Nephron (organoid): ENCODE results near the gene HELZ2.

Experiments used
- H3K27ac Mint-ChIP-seq, 3 experiments: 2 replicates each; pipeline ENCODE4 v1.8.0; 2020; ENCODE audit warnings: mixed read lengths in 3 of 3, mild to moderate bottlenecking in 2 of 3, moderate library complexity in 1 of 3
- H3K27me3 Mint-ChIP-seq: 2 replicates; pipeline ENCODE4 v1.8.0; 2021; ENCODE audit warnings: low read depth, mild to moderate bottlenecking, moderate library complexity, mixed read lengths
- H3K36me3 Mint-ChIP-seq: 2 replicates; pipeline ENCODE4 v1.8.0; 2020; ENCODE audit warnings: low read depth, mixed read lengths
- H3K4me1 Mint-ChIP-seq: 2 replicates; pipeline ENCODE4 v1.8.0; 2020; ENCODE audit warnings: mixed read lengths
- H3K4me3 Mint-ChIP-seq, 3 experiments: 2 replicates each; pipeline ENCODE4 v1.8.0; 2020; ENCODE audit warnings: mild to moderate bottlenecking in 3 of 3, mixed read lengths in 3 of 3, moderate library complexity in 2 of 3
- H3K9me3 Mint-ChIP-seq: 2 replicates; pipeline ENCODE4 v1.8.0; 2020; ENCODE audit warnings: mixed read lengths
- TF ChIP-seq, protein P1 (sequence below), 3 experiments: fragments of 200-600 bp; sonication (generic); IDR thresholded peaks; one replicate each; pipeline ENCODE4 v1.5.0; 2021; ENCODE audit warnings: antibody characterized with exemption in 3 of 3; ENCODE audit not compliant: unreplicated experiment in 3 of 3

HELZ2 gene

GRCh38 chr20:63598479-63599395 is 24.7 kb upstream of the HELZ2 start:
- H3K27ac Mint-ChIP-seq, result no peak overlapping the region
- H3K27me3 Mint-ChIP-seq, result no peaks in the 10 kb centered on the region
- TF ChIP-seq, protein P1, sequence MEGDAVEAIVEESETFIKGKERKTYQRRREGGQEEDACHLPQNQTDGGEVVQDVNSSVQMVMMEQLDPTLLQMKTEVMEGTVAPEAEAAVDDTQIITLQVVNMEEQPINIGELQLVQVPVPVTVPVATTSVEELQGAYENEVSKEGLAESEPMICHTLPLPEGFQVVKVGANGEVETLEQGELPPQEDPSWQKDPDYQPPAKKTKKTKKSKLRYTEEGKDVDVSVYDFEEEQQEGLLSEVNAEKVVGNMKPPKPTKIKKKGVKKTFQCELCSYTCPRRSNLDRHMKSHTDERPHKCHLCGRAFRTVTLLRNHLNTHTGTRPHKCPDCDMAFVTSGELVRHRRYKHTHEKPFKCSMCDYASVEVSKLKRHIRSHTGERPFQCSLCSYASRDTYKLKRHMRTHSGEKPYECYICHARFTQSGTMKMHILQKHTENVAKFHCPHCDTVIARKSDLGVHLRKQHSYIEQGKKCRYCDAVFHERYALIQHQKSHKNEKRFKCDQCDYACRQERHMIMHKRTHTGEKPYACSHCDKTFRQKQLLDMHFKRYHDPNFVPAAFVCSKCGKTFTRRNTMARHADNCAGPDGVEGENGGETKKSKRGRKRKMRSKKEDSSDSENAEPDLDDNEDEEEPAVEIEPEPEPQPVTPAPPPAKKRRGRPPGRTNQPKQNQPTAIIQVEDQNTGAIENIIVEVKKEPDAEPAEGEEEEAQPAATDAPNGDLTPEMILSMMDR (IDR thresholded peaks at IDR 0.05; ENCODE audit: unreplicated experiment in 3 of 3), result no peak
- no peak overlapping the region for H3K4me3 Mint-ChIP-seq
- no peaks in the 10 kb centered on the region for H3K4me1 Mint-ChIP-seq
- H3K9me3 Mint-ChIP-seq, result no peaks in the 10 kb centered on the region
- H3K36me3 Mint-ChIP-seq, result peaks cover 35% of the 10 kb centered on the region

GRCh38 chr20:63597651-63598478 is 23.8 kb upstream of the HELZ2 start:
- Mint-ChIP-seq H3K4me3 (no peak overlapping the region), H3K27me3 (no peaks in the 10 kb centered on the region), H3K4me1 (no peaks in the 10 kb centered on the region), H3K36me3 (peaks cover 37% of the 10 kb centered on the region), H3K27ac (no peak overlapping the region), H3K9me3 (no peaks in the 10 kb centered on the region)
- TF ChIP-seq, protein P1 (IDR thresholded peaks at IDR 0.05; ENCODE audit: unreplicated experiment in 3 of 3), result no peak

DNA sequence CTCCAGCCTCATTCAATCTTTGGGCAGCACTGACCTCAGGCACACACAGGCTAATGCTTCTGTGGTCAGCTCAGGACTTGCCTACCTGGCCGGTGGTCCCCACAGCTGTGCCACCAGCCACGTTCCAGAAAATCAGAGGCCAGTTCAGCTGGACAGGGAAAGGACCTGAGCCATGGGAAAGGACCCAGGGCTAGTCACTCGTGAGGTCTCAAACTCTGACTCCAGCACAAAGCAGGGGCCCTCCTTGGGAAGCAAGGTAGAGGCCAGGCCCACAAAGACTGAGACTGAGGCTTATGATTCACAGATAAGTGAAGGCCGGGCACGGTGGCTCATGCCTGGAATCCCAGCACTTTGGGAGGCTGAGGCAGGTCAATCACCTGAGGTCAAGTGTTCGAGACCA is 22.4 kb upstream of the HELZ2 start:
- Mint-ChIP-seq H3K36me3 (peaks cover 30% of the 10 kb centered on the region), H3K27ac (no peak overlapping the region), H3K27me3 (no peaks in the 10 kb centered on the region), H3K4me3 (no peak overlapping the region), H3K4me1 (no peaks in the 10 kb centered on the region), H3K9me3 (no peaks in the 10 kb centered on the region)
- TF ChIP-seq, protein P1 (IDR thresholded peaks at IDR 0.05; ENCODE audit: unreplicated experiment in 3 of 3), result no peak

GRCh38 chr20:63595416-63596127 is 21.5 kb upstream of the HELZ2 start:
- Mint-ChIP-seq H3K36me3 (peaks cover 32% of the 10 kb centered on the region), H3K27ac (no peak overlapping the region), H3K27me3 (no peaks in the 10 kb centered on the region), H3K9me3 (no peaks in the 10 kb centered on the region), H3K4me3 (no peak overlapping the region), H3K4me1 (no peaks in the 10 kb centered on the region)
- TF ChIP-seq, protein P1 (IDR thresholded peaks at IDR 0.05; ENCODE audit: unreplicated experiment in 3 of 3), result no peak

DNA sequence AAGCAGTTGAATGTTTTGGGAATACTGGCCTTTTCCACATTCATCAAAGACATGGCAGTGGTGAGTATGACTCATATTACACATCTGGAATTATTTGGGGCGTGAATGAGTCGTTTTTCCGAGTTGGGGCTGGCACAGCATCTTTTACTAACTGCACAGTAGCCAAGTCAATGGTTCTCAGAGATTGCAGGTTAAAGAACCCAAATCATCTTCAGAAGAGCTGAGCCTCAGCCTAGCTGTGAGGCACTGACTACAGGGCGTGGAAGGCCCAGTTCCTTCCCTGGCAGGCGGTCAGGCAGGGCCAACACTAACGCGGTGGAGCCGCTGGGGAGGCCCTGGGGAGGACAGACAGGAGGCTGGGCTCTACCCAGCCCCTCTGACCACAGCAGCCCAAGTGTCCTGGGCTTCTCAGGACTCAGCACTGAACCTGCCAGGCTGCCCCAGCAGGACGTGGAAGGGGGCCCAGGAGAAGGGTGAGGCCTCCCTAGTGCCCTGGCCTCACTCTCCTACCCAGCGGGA is 20.1 kb upstream of the HELZ2 start:
- Mint-ChIP-seq H3K27ac (no peak overlapping the region), H3K27me3 (no peaks in the 10 kb centered on the region), H3K36me3 (peaks cover 30% of the 10 kb centered on the region), H3K4me1 (no peaks in the 10 kb centered on the region), H3K4me3 (no peak overlapping the region), H3K9me3 (no peaks in the 10 kb centered on the region)
- TF ChIP-seq, protein P1 (IDR thresholded peaks at IDR 0.05; ENCODE audit: unreplicated experiment in 3 of 3), result no peak
